Astrocyte of the cerebellum (primary cell): ENCODE results near the gene AMMECR1.

Source experiments
- DNase-seq: peaks from one replicate; pipeline ENCODE4 v3.0.0-alpha.2; 2011; ENCODE audit warnings: low read depth
- H3K4me3 ChIP-seq: 2 replicates; pipeline ENCODE4 v1.5.1; 2011; ENCODE audit warnings: mild to moderate bottlenecking, low read depth, low read length, moderate library complexity
- in situ Hi-C: cut with HindIII; loops from 2 replicates; pipeline ENCODE4 v1.10.0; 2017; ENCODE audit warnings: low sequenced_read_pairs
- TF ChIP-seq, protein P1 (sequence below): IDR thresholded peaks from 2 replicates; pipeline ENCODE4 v1.5.1; 2012; ENCODE audit warnings: low read length, low read depth, moderate library complexity, mild to moderate bottlenecking; ENCODE audit errors: missing control alignments

Gene AMMECR1

DNA sequence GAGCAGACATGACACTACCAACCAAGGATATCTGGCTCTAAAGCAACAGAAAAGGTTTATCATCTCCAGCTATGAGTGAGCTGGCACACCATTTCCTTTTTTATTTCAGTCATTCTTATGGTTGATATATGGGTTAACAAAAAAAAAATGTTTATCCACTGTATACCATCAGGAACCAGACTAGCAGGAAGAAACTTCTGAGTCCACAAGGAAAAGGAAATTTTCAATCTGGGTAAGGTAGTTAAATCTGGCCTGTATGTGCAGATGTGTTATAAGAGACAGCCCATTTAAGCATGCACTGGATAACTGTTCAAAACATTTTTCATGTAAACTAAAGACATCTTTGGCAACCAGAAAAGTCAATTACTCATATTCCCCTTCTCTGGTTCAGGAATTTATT is 35.0 kb downstream of the AMMECR1 start:
- H3K4me3 ChIP-seq, result no peak overlapping the region
- TF ChIP-seq, protein P1, sequence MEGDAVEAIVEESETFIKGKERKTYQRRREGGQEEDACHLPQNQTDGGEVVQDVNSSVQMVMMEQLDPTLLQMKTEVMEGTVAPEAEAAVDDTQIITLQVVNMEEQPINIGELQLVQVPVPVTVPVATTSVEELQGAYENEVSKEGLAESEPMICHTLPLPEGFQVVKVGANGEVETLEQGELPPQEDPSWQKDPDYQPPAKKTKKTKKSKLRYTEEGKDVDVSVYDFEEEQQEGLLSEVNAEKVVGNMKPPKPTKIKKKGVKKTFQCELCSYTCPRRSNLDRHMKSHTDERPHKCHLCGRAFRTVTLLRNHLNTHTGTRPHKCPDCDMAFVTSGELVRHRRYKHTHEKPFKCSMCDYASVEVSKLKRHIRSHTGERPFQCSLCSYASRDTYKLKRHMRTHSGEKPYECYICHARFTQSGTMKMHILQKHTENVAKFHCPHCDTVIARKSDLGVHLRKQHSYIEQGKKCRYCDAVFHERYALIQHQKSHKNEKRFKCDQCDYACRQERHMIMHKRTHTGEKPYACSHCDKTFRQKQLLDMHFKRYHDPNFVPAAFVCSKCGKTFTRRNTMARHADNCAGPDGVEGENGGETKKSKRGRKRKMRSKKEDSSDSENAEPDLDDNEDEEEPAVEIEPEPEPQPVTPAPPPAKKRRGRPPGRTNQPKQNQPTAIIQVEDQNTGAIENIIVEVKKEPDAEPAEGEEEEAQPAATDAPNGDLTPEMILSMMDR, result no peak
- DNase-seq, result no peak
- in situ Hi-C loops, result no loop called here

DNA sequence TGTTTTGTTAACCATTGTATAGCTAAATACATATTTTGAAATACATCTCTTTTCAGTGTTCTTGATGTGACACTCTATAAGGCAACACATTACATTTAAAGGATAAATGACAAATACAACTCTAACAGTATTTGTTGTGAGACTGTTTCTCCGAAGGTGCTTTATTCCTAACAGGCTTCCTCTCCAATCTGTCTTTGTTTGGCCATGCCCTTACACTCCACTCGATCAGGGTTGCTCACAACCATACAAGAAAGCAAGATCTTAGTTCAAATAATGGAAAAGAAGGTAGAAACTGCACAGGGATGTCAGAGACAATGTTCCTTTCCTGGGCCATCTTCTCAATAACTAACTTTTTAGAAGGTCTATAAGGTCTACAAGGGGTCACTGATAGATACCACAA is 36.5 kb downstream of the AMMECR1 start:
- TF ChIP-seq, protein P1, result no peak
- no peak for DNase-seq
- in situ Hi-C loops, result no loop called here
- no peak overlapping the region for H3K4me3 ChIP-seq

DNA sequence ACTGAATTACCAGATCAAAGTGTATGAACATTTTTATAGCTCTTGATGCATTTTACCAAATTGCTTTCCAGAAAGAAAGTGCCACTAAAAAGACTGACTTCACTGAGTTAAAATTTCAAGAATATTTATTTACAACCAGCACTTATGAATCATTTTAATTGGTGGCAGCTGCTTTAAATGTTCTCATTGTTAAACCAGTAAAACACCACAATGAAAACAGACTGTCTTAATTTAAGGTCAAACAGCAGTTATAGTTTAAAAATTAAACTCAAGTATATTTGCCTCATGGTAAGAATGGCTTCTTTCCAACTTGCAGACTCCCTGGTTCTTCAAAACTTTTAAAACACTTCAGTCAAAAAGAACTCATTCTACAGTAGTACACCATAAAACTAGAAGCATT is 36.9 kb downstream of the AMMECR1 start:
- H3K4me3 ChIP-seq, result no peak overlapping the region
- in situ Hi-C loops, result no loop called here
- TF ChIP-seq, protein P1, result no peak
- DNase-seq, result peak; percentile 13

DNA sequence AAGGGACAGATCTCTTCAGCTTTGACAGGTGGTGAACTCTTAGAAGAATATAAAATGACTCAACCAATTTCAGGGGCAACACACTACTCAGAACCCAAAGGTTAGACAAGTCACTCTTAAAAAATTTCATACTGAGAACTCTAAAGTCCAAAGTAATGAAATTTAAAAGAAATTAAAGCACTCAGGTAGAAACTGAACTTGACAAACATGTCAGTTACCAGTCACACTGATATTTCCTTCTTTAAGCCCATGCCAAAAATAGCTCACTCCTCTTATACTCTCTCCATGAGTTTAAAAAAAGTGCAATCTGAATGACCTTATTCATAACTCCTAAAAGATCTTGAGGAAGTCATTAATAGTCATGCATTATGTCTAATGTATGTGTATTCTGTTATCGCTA is 40.3 kb downstream of the AMMECR1 start:
- TF ChIP-seq, protein P1, result no peak
- H3K4me3 ChIP-seq, result no peak overlapping the region
- in situ Hi-C loops, result no loop called here
- no peak for DNase-seq

DNA sequence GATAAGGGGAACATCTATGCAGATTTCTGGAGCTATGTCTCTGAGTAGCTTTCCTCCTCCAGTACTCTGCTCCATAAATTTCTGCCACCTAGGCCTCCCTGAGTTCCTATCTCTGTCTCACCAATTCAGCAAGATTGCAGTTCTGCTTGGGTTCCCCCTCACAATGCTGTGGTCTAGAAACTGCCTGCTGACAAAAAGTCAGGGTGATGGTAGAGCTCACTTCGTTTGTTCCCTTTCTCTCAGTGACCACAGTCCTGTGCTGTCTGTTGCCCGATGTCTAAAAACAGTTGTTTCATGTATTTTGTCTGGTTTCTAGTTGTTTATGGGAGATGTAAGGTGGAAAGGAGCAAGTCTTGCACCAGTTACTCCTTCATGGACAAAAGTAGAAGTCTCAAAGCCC is 41.1 kb downstream of the AMMECR1 start:
- in situ Hi-C loops, result no loop called here
- no peak for DNase-seq
- TF ChIP-seq, protein P1, result no peak
- H3K4me3 ChIP-seq, result no peak overlapping the region

DNA sequence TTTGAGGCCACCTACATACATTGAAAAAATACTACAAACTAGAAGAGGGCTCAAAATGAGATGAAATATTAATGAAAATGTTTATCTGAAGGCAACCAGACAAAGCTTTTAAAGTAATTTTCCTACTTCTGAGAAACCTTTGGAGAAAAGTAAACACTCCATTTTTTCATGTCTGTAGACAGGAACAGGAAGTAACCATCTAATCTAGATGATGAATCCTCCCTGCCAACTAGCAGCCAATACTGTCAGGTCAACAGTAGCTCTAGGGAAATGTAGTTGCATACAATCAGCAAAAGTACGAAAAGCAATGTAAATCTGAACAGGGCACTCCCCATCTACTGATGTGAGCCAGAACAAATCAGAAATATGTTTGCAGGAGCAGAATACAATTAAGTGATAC is 49.0 kb downstream of the AMMECR1 start:
- no peak overlapping the region for H3K4me3 ChIP-seq
- in situ Hi-C loops, result no loop called here

More for the DNA sequence above, 49.0 kb downstream of the AMMECR1 start:
- TF ChIP-seq, protein P1, result no peak
- DNase-seq, result no peak
